Activated T-helper 1 cell treated with anti-CD3 and anti-CD28 coated beads, Interleukin-2, amount 50 U/mL, for 16 hours (primary cell): ENCODE data around the gene PPP2R5B.
"Not testable (repeated sequence)": the region's sequence is repeated elsewhere in the genome, so short reads cannot be mapped to it uniquely, and the experiment has no call there.

Experiments
- DNase-seq, 2 donors: peaks; one replicate each; pipeline ENCODE4 v3.0.0-alpha.2; 2020; ENCODE audit warnings: low read depth in 1 of 2, low spot score in 1 of 2

The PPP2R5B gene

DNA sequence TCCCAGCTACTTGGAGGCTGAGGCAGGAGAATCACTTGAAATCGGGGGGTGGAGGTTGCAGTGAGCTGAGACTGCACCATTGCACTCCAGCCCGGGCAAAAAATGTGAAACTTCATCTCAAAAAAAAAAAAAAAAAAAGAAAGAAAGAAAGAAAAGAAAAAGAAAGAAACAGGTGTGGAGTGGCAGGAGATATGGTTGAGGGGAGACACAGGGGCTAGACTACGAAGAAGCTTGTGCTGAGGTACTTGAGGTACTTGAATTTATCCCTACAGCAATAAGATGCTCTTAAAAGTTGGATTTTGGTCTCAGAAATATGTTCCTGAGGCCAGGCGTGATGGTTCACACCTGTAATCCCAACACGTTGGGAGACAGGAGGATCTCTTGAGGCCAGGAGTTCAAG is 49.6 kb downstream of the PPP2R5B start:
- DNase-seq, result no peak

DNA sequence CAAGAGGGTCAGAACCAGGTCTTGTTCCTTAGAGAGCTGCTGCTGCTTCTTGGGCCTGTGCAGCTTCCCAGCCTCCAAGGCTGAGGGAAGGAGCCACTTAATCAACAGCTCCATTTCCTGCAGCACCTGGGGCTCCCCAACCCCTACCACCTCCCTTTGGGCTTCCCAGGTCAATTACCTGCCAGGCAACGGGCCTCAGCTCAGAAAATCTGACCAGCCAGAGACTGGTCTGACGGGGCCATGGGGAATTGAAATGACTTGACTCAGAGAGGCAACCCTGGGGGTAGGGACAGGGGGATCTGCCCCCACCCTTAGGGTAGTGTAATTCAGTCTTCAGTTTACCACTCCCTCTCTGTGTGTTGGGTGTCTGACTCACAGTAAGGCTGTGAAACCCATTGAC is 52.2 kb downstream of the PPP2R5B start:
- no peak for DNase-seq

DNA sequence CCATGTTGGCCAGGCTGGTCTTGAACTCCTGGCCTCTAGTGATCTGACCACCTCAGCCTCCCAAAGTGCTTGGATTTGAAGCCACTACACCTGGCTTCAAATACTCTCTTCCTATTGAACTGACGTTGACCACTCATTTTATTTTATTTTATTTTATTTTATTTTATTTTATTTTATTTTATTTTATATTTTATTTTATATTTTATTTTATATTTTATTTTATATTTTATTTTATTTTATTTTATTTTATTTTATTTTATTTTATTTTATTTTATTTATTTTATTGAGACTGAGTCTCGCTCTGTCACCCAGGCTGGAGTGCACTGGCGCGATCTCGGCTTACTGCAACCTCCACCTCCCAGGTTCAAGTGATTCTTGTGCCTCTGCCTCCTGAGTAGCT is 58.9 kb downstream of the PPP2R5B start:
- DNase-seq, result not testable (repeated sequence)
